Adrenal gland (tissue), 5 donors: ENCODE measurements around the gene VPS33A.

Experiments
- CTCF ChIP-seq, 6 experiments: fragments of 450-650 bp in 4 of 6; fragments of 200-600 bp in 2 of 6; sonication (generic) in 1 of 6; IDR thresholded peaks; 1 replicate in 5 of 6; 2 replicates in 1 of 6; pipeline versions ENCODE4 v1.5.1 to v1.8.0; 2016 to 2021; ENCODE audit warnings: antibody characterized with exemption in 6 of 6, mild to moderate bottlenecking in 2 of 6, moderate library complexity in 1 of 6
- POLR2A ChIP-seq, 2 donors: fragments of 450-650 bp; IDR thresholded peaks; one replicate each; pipeline ENCODE4 v1.6.1; 2017; ENCODE audit warnings: antibody characterized with exemption in 2 of 2, mild to moderate bottlenecking in 2 of 2, moderate library complexity in 1 of 2
- donor health status: DM: no; HTN: no; CAD: no.

GRCh38 chr12:122312926-122313325 lies 46.6 kb upstream of the VPS33A start:
- TF ChIP-seq CTCF (IDR thresholded peaks at IDR 0.05) (no peak), POLR2A (IDR thresholded peaks at IDR 0.05) (no peak)
